ENCODE data around the gene WDFY1.

Gene WDFY1

DNA sequence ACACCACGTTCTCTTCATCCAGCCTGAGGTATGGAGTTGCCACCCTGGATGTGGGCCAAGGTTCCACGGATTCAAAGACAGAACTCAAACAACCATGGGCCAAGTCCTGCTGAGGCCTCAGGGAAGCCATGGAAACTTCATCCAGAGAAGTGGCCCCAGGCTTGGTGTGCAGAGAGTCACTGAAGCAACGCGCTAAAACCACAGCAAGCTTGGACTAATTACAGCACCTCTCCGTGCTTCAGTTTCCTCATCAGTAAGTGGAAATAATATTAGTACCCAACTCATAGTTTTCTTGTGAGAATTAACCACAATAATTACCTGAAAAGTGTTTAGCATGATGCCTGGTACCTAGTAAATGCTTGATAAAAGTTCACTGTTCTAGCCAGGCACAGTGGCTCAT is 88.6 kb downstream of the WDFY1 start:
- in situ Hi-C loops (cut with MboI; ENCODE audit: low pct_unique_long_range_greater_than_20kb, low sequenced_read_pairs, unreplicated experiment) = no loop called here
- DNase-seq (ENCODE audit: low spot score) = no peak
- TF ChIP-seq, protein P1, sequence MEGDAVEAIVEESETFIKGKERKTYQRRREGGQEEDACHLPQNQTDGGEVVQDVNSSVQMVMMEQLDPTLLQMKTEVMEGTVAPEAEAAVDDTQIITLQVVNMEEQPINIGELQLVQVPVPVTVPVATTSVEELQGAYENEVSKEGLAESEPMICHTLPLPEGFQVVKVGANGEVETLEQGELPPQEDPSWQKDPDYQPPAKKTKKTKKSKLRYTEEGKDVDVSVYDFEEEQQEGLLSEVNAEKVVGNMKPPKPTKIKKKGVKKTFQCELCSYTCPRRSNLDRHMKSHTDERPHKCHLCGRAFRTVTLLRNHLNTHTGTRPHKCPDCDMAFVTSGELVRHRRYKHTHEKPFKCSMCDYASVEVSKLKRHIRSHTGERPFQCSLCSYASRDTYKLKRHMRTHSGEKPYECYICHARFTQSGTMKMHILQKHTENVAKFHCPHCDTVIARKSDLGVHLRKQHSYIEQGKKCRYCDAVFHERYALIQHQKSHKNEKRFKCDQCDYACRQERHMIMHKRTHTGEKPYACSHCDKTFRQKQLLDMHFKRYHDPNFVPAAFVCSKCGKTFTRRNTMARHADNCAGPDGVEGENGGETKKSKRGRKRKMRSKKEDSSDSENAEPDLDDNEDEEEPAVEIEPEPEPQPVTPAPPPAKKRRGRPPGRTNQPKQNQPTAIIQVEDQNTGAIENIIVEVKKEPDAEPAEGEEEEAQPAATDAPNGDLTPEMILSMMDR (IDR thresholded peaks at IDR 0.05; ENCODE audit: extremely low read depth, insufficient read depth, missing control alignments) = no peak

DNA sequence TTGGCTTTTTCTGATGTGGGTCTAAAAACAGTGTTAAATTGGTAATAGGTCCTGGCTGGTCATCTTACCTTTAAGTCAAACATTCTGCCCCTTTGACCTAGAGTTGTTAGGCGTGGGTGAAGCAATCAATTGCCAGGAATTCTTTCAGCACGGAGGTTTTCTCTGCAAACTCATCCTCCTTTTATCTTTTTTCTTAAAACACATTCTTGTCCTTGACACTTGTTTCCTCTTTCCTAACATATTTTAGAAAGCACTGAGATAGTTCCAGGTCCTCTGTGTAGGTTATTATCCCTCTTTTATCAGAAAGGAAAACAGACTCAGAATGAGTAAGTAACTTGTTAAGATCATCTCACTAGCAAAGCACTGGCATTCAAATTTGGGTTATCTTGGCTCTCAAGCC is 89.1 kb downstream of the WDFY1 start:
- no peak for DNase-seq (ENCODE audit: low spot score)
- in situ Hi-C loops (cut with MboI; ENCODE audit: low pct_unique_long_range_greater_than_20kb, low sequenced_read_pairs, unreplicated experiment) = no loop called here

GRCh38 chr2:223855426-223855825 is 89.7 kb downstream of the WDFY1 start:
- TF ChIP-seq, protein P1 (IDR thresholded peaks at IDR 0.05; ENCODE audit: extremely low read depth, insufficient read depth, missing control alignments) = no peak
- in situ Hi-C loops (cut with MboI; ENCODE audit: low pct_unique_long_range_greater_than_20kb, low sequenced_read_pairs, unreplicated experiment) = no loop called here
- no peak for DNase-seq (ENCODE audit: low spot score)

More for the DNA sequence above, 89.1 kb downstream of the WDFY1 start:
- TF ChIP-seq, protein P1 (IDR thresholded peaks at IDR 0.05; ENCODE audit: extremely low read depth, insufficient read depth, missing control alignments) = no peak

GRCh38 chr2:223854741-223855140 is 90.4 kb downstream of the WDFY1 start:
- TF ChIP-seq, protein P1 (IDR thresholded peaks at IDR 0.05; ENCODE audit: extremely low read depth, insufficient read depth, missing control alignments) = no peak
- no peak for DNase-seq (ENCODE audit: low spot score)
- in situ Hi-C loops (cut with MboI; ENCODE audit: low pct_unique_long_range_greater_than_20kb, low sequenced_read_pairs, unreplicated experiment) = no loop called here

DNA sequence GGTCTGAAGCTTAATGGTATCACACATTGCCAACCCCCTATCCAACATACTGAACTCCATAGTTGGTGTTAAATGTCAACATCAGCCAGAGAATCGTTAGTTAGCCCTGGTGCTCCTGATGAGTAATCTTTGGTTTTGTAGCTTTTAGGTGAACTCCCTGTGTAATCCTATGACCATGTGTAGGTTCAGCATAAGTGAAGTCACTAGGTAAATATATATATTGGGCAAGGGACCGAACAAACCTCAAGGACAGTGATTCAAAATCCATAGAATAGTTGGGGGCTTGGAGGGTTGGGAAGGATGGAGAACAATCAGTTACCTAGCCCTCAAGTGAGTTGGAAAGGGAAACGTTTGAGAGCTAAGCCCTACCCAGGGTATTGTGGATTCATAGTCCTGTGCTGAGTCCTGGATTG is 91.7 kb downstream of the WDFY1 start:
- no peak for DNase-seq (ENCODE audit: low spot score)
- in situ Hi-C loops (cut with MboI; ENCODE audit: low pct_unique_long_range_greater_than_20kb, low sequenced_read_pairs, unreplicated experiment) = no loop called here
- TF ChIP-seq, protein P1 (IDR thresholded peaks at IDR 0.05; ENCODE audit: extremely low read depth, insufficient read depth, missing control alignments) = no peak

- DNase-seq (ENCODE audit: low spot score) = no peak
- in situ Hi-C loops (cut with MboI; ENCODE audit: low pct_unique_long_range_greater_than_20kb, low sequenced_read_pairs, unreplicated experiment) = no loop called here
- TF ChIP-seq, protein P1 (IDR thresholded peaks at IDR 0.05; ENCODE audit: extremely low read depth, insufficient read depth, missing control alignments) = no peak
Measured at GRCh38 chr2:223852281-223852795, 92.8 kb downstream of the WDFY1 start.

DNA sequence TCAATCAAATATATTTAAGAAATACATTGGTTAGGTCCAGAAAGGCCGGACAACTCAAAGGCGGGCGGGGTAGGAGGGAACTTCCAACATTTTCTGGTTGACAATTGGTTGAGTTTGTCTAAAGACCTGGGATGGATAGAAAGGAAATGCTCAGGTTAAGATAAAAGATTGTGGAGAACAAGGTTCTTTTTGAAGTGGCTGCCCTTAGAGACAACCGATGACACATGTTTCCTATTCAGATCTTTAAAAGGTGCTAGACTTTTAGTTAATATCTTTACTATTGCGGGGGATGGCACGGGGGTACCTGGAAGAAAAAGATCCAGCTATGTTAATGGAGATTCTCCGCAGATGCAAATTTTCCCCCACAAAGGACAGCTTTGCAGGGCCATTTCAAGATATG is 97.7 kb downstream of the WDFY1 start:
- TF ChIP-seq, protein P1 (IDR thresholded peaks at IDR 0.05; ENCODE audit: extremely low read depth, insufficient read depth, missing control alignments) = no peak
- DNase-seq (ENCODE audit: low spot score) = no peak
- in situ Hi-C loops (cut with MboI; ENCODE audit: low pct_unique_long_range_greater_than_20kb, low sequenced_read_pairs, unreplicated experiment) = no loop called here
